DOHH2 (cell line): ENCODE data around the gene SLC15A4.

ENCODE experiments used
- H3F3A ChIP-seq: fragments of 200-600 bp; sonication (generic), shearing (Covaris generic); 2 replicates; pipeline ENCODE4 v1.6.0; 2016; ENCODE audit warnings: antibody characterized with exemption, mild to moderate bottlenecking; ENCODE audit not compliant: control insufficient read depth, insufficient read depth
- H3K27ac ChIP-seq: fragments of 200-600 bp; sonication (generic); 2 replicates; pipeline ENCODE4 v1.5.1; 2014; ENCODE audit warnings: low read depth, mild to moderate bottlenecking, low read length, moderate library complexity
- H3K27me3 ChIP-seq: fragments of 200-600 bp; sonication (generic); 2 replicates; pipeline ENCODE4 v1.6.1; 2014; ENCODE audit warnings: mild to moderate bottlenecking, low read length, mixed read lengths; ENCODE audit not compliant: control insufficient read depth
- H3K36me3 ChIP-seq: fragments of 200-600 bp; sonication (generic); 2 replicates; pipeline ENCODE4 v1.6.1; 2014; ENCODE audit warnings: mild to moderate bottlenecking, low read length, moderate library complexity, mixed read lengths; ENCODE audit not compliant: control insufficient read depth
- H3K4me1 ChIP-seq: fragments of 200-600 bp; sonication (generic); 2 replicates; pipeline ENCODE4 v1.6.1; 2014; ENCODE audit warnings: mild to moderate bottlenecking, low read length, mixed read lengths; ENCODE audit not compliant: control insufficient read depth
- H3K4me2 ChIP-seq: fragments of 200-600 bp; sonication (generic); 2 replicates; pipeline ENCODE4 v1.6.0; 2014; ENCODE audit warnings: mild to moderate bottlenecking, low read length, moderate library complexity
- H3K4me3 ChIP-seq: fragments of 200-600 bp; sonication (generic); 2 replicates; pipeline ENCODE4 v1.5.1; 2014; ENCODE audit warnings: mild to moderate bottlenecking, low read length, mixed read lengths
- H3K79me2 ChIP-seq: fragments of 200-600 bp; sonication (generic); 2 replicates; pipeline ENCODE4 v1.6.1; 2014; ENCODE audit warnings: mild to moderate bottlenecking, low read length, mixed read lengths; ENCODE audit not compliant: control insufficient read depth
- H3K9me2 ChIP-seq: fragments of 200-600 bp; sonication (generic); replicated peaks from 2 replicates; pipeline ENCODE4 v1.6.1; 2014; ENCODE audit warnings: mild to moderate bottlenecking, low read length, mixed read lengths; ENCODE audit not compliant: control insufficient read depth
- H3K9me3 ChIP-seq: fragments of 200-600 bp; sonication (generic); 2 replicates; pipeline ENCODE4 v1.6.1; 2014; ENCODE audit warnings: antibody characterized with exemption, low read length, mixed read lengths; ENCODE audit not compliant: control insufficient read depth, insufficient read depth
- H4K20me1 ChIP-seq: fragments of 200-600 bp; sonication (generic); 2 replicates; pipeline ENCODE4 v1.6.0; 2014; ENCODE audit warnings: low read depth, mild to moderate bottlenecking, antibody characterized with exemption, low read length, moderate library complexity; ENCODE audit not compliant: control insufficient read depth, insufficient read depth
- EZH2phosphoT487 ChIP-seq: fragments of 200-600 bp; sonication (generic); IDR thresholded peaks from 2 replicates; pipeline ENCODE4 v1.6.1; 2017; ENCODE audit warnings: borderline replicate concordance, mild to moderate bottlenecking, antibody characterized with exemption, low read length, moderate library complexity, mixed read lengths
- TF ChIP-seq, protein P1 (sequence below): fragments of 200-600 bp; sonication (generic); IDR thresholded peaks from one replicate; pipeline ENCODE4 v1.5.1; 2014; ENCODE audit warnings: antibody characterized with exemption, mild to moderate bottlenecking, low read depth, low read length; ENCODE audit not compliant: poor library complexity, severe bottlenecking

Gene SLC15A4

DNA sequence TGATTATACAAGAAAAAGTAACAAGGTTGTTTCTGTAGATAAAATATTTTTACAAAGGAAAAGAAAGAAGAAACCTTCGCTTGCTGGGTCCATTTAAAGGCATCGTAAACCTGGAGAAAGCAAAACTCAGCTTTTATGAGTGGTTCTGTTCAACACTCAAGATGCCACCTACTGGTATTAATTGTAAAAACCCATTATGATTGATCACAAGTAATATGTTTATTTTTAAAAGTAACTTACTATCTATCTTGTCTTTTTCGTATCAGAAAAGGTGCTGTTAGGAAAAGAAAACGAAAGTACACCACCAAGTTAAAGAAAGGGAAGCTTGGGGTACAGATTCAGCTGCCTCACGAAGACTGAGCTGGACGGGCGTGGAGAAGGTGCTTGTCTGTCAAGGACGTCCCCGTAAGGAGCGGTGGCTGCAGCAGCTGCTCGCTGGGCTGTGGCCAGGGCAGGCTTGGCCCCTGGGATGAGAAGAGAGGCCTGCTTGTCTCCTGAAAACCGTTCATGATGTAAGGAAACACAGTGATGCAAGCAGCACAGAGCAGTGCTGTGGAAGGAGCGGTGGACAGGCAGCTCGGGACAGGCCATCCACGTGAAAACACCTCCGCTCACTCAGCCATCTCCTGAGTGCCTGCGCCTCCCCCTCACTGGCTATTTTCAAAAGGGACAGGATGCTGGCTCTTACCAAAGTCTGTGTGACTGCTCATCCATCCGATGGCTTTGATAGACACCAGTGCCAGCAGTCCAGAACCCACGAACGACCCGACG is 25.0 kb downstream of the SLC15A4 start:
- Histone ChIP-seq H3K27me3 (no peaks in the 10 kb centered on the region), H3K9me3 (no peaks in the 10 kb centered on the region), H3K4me3 (peak overlapping the region; percentile 65), H4K20me1 (no peaks in the 10 kb centered on the region), H3F3A (peaks cover 72% of the 10 kb centered on the region), H3K36me3 (peaks cover 88% of the 10 kb centered on the region), H3K9me2 (no peaks in the 10 kb centered on the region), H3K79me2 (peaks cover 65% of the 10 kb centered on the region), H3K27ac (peak overlapping the region; percentile 99), H3K4me2 (peak overlapping the region; percentile 85), H3K4me1 (peaks cover 100% of the 10 kb centered on the region)
- TF ChIP-seq, protein P1, sequence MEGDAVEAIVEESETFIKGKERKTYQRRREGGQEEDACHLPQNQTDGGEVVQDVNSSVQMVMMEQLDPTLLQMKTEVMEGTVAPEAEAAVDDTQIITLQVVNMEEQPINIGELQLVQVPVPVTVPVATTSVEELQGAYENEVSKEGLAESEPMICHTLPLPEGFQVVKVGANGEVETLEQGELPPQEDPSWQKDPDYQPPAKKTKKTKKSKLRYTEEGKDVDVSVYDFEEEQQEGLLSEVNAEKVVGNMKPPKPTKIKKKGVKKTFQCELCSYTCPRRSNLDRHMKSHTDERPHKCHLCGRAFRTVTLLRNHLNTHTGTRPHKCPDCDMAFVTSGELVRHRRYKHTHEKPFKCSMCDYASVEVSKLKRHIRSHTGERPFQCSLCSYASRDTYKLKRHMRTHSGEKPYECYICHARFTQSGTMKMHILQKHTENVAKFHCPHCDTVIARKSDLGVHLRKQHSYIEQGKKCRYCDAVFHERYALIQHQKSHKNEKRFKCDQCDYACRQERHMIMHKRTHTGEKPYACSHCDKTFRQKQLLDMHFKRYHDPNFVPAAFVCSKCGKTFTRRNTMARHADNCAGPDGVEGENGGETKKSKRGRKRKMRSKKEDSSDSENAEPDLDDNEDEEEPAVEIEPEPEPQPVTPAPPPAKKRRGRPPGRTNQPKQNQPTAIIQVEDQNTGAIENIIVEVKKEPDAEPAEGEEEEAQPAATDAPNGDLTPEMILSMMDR, result peak; percentile 54
- TF ChIP-seq EZH2phosphoT487, result no peak

DNA sequence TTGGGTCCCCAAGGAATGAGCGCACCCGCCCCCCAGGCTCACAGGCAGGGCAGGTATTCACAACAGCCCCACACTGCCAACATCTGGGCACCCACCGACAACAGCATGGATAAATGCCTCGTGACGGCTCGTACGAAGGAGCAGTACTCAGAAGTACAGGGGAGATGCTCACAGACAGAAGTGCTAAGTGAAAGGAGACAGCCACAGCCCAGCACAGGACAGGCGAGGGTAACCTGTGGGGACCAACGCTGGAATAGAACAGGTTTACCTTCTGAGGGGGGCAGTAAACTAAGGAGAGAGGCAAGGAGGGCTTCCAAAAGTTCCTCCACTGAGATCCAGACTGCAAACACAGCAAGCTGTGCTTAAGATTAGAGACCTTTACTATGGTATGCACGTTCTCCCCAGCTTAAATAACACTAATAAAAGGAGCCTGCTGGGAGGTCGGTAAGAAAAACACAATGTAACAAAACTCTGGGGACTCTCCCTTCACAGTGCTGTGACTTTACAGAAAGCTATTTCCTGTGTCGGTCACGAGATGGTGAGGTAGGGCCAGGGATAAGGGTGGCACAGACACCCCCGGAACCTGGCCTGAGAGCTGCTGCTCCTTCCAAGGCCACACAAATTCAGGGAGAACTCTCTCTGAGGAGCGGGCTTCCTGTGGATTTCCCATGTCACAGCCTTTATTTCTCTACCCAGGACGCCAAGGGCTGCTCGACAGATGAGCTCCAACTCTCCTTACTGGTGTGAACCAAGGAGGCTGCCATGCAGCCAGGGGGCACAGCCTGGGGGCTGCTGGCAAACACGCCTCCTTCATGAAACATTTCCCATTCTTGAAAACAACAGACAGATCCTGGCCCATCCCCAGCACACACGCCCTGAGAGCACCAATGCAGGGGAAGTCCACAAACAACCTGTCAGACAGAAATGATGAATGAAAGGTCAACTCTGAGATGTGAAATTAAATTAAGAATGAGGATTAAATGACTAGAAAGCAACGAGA is 26.3 kb downstream of the SLC15A4 start:
- peak overlapping the region; percentile 85 for H3K4me2 ChIP-seq
- peaks cover 78% of the 10 kb centered on the region for H3F3A ChIP-seq
- H3K79me2 ChIP-seq, result peaks cover 61% of the 10 kb centered on the region
- H3K4me1 ChIP-seq, result peaks cover 100% of the 10 kb centered on the region
- H3K9me2 ChIP-seq, result no peaks in the 10 kb centered on the region
- no peaks in the 10 kb centered on the region for H3K27me3 ChIP-seq
- H4K20me1 ChIP-seq, result no peaks in the 10 kb centered on the region
- peak overlapping the region; percentile 99 for H3K27ac ChIP-seq
- peak overlapping the region; percentile 65 for H3K4me3 ChIP-seq
- H3K9me3 ChIP-seq, result no peaks in the 10 kb centered on the region
- no peak for TF ChIP-seq EZH2phosphoT487
- TF ChIP-seq, protein P1, result no peak
- H3K36me3 ChIP-seq, result peaks cover 88% of the 10 kb centered on the region

DNA sequence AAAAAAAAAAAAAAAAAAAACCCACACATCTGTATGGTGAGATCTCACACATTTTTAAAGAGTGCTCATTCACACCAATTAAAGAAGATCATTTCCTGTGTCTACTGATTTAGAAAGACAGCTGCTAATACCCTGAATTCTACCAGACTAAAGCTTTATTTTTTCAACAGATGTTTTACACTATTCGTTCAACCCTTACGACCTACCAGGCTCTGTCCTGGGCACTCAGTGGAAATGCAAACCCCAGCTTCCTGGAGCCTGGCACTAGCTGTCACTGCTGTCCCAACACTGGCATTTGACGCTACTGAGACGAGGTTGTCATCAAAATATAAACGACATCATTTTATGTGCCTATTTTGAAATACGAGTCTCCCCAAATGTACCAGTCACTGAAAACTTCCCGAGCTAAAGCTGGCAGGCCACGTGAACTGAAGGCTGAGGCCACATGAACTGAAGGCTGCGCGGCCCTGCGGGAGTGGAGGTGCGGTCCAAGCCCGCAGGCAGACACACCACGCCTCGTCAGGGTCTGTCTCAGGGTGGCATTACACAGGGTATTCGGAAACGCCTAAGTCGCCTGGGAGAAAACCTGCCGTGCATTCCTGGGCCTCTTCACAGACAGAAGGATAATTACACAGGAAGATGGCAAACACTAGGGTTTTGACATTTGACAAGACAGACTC is 27.2 kb downstream of the SLC15A4 start:
- H3K9me3 ChIP-seq, result no peaks in the 10 kb centered on the region
- H3K79me2 ChIP-seq, result peaks cover 57% of the 10 kb centered on the region
- peak overlapping the region; percentile 85 for H3K4me2 ChIP-seq
- H3F3A ChIP-seq, result peaks cover 84% of the 10 kb centered on the region
- peak overlapping the region; percentile 65 for H3K4me3 ChIP-seq
- peaks cover 100% of the 10 kb centered on the region for H3K4me1 ChIP-seq
- TF ChIP-seq, protein P1, result no peak
- TF ChIP-seq EZH2phosphoT487, result no peak
- no peaks in the 10 kb centered on the region for H3K9me2 ChIP-seq
- H3K27me3 ChIP-seq, result no peaks in the 10 kb centered on the region
- H3K36me3 ChIP-seq, result peaks cover 89% of the 10 kb centered on the region
- no peaks in the 10 kb centered on the region for H4K20me1 ChIP-seq
- peak overlapping the region; percentile 99 for H3K27ac ChIP-seq
